Hematopoietic multipotent progenitor cell treated with erythropoietin and hydrocortisone succinate and interleukin-3 and kit ligand, for 8 days (in vitro differentiated cells): Measurements from ENCODE around the gene SEC24B.

Source experiments
- DNase-seq: peaks from one replicate; pipeline ENCODE4 v3.0.0-alpha.2; 2015

SEC24B gene

GRCh38 chr4:109433205-109434006 lies at the start of gene SEC24B:
TSS of gene SEC24B (plus strand) at chr4:109433815. CDS start at chr4:109433870, 55 bp downstream.
- DNase-seq: peak; percentile 87

GRCh38 chr4:109383823-109384222 lies 49.8 kb upstream of the SEC24B start:
- no peak for DNase-seq

- DNase-seq: no peak
Measured at GRCh38 chr4:109385260-109385659, 48.4 kb upstream of the SEC24B start.

GRCh38 chr4:109389369-109390114 lies 44.1 kb upstream of the SEC24B start:
- DNase-seq: no peak

- no peak for DNase-seq
Measured at GRCh38 chr4:109390115-109390768, 43.4 kb upstream of the SEC24B start.

- DNase-seq: no peak
Measured at GRCh38 chr4:109395694-109396093, 37.9 kb upstream of the SEC24B start.

- DNase-seq: no peak
Measured at GRCh38 chr4:109398928-109399327, 34.7 kb upstream of the SEC24B start.

GRCh38 chr4:109406337-109406931 lies 27.2 kb upstream of the SEC24B start:
- peak; percentile 60 for DNase-seq

GRCh38 chr4:109407027-109407737 lies 26.4 kb upstream of the SEC24B start:
- no peak for DNase-seq

- no peak for DNase-seq
Measured at GRCh38 chr4:109408711-109409110, 24.9 kb upstream of the SEC24B start.

GRCh38 chr4:109410226-109410625 lies 23.4 kb upstream of the SEC24B start:
- no peak for DNase-seq

GRCh38 chr4:109410776-109411175 lies 22.8 kb upstream of the SEC24B start:
- no peak for DNase-seq

- no peak for DNase-seq
Measured at GRCh38 chr4:109411964-109412363, 21.7 kb upstream of the SEC24B start.

GRCh38 chr4:109412776-109413175 lies 20.8 kb upstream of the SEC24B start:
- no peak for DNase-seq

GRCh38 chr4:109414938-109415337 lies 18.7 kb upstream of the SEC24B start:
- DNase-seq: no peak

GRCh38 chr4:109418588-109418987 lies 15.0 kb upstream of the SEC24B start:
- DNase-seq: no peak

- no peak for DNase-seq
Measured at GRCh38 chr4:109419679-109420078, 13.9 kb upstream of the SEC24B start.

GRCh38 chr4:109424093-109424841 lies 9.3 kb upstream of the SEC24B start:
- DNase-seq: no peak

GRCh38 chr4:109425405-109425804 lies 8.2 kb upstream of the SEC24B start:
- no peak for DNase-seq

GRCh38 chr4:109429545-109429944 lies 4.1 kb upstream of the SEC24B start:
- no peak for DNase-seq

- DNase-seq: no peak
Measured at GRCh38 chr4:109432203-109432602, 1.4 kb upstream of the SEC24B start.

GRCh38 chr4:109432696-109433095 lies 919 bp upstream of the SEC24B start:
- peak; percentile 19 for DNase-seq
